Neural progenitor cell (in vitro differentiated cells): ENCODE data around the gene FMN1. TPM values are rescaled to one million over a fixed set of nuclear protein-coding genes. Genes with fewer than 3 reads are reported as not detected.

Experiments used
- DNase-seq: peaks from one replicate; pipeline ENCODE4 v3.0.0-alpha.2; 2016; ENCODE audit warnings: low spot score
- H2AFZ ChIP-seq: fragments of 200-600 bp; sonication (generic); replicated peaks from 2 replicates; pipeline ENCODE4 v1.6.1; 2016; ENCODE audit warnings: antibody characterized with exemption
- H3F3A ChIP-seq: fragments of 200-600 bp; sonication (generic); 2 replicates; pipeline ENCODE4 v1.6.1; 2016; ENCODE audit warnings: antibody characterized with exemption, low read depth
- H3K27ac ChIP-seq: fragments of 200-600 bp; sonication (generic); 2 replicates; pipeline ENCODE4 v1.5.1; 2016; ENCODE audit warnings: mild to moderate bottlenecking
- H3K27me3 ChIP-seq: fragments of 200-600 bp; sonication (generic); 2 replicates; pipeline ENCODE4 v1.6.1; 2016; ENCODE audit warnings: mild to moderate bottlenecking, moderate library complexity
- H3K36me3 ChIP-seq: fragments of 200-600 bp; sonication (generic); 2 replicates; pipeline ENCODE4 v1.5.1; 2016
- H3K4me1 ChIP-seq: fragments of 200-600 bp; sonication (generic); 2 replicates; pipeline ENCODE4 v1.6.1; 2016; ENCODE audit warnings: mixed run types
- H3K4me2 ChIP-seq: fragments of 200-600 bp; sonication (generic); 2 replicates; pipeline ENCODE4 v1.6.1; 2016
- H3K4me3 ChIP-seq: fragments of 200-600 bp; sonication (generic); 2 replicates; pipeline ENCODE4 v1.5.1; 2016
- H3K79me2 ChIP-seq: fragments of 200-600 bp; sonication (generic); 2 replicates; pipeline ENCODE4 v1.6.1; 2016; ENCODE audit warnings: low read depth
- H3K9ac ChIP-seq: fragments of 200-600 bp; sonication (generic); 2 replicates; pipeline ENCODE4 v1.6.1; 2016
- H3K9me3 ChIP-seq: fragments of 200-600 bp; sonication (generic); 2 replicates; pipeline ENCODE4 v1.5.1; 2016; ENCODE audit warnings: low read depth
- H4K20me1 ChIP-seq: fragments of 200-600 bp; sonication (generic); 2 replicates; pipeline ENCODE4 v1.6.1; 2016; ENCODE audit warnings: low read depth
- H3K27ac Mint-ChIP-seq: 3 replicates; pipeline ENCODE4 v1.8.0; 2021; ENCODE audit warnings: mixed read lengths
- H3K27me3 Mint-ChIP-seq: 2 replicates; pipeline ENCODE4 v1.8.0; 2022; ENCODE audit warnings: low read depth, mild to moderate bottlenecking, inconsistent platforms, moderate library complexity, mixed read lengths; ENCODE audit not compliant: insufficient read depth
- H3K36me3 Mint-ChIP-seq: 3 replicates; pipeline ENCODE4 v1.8.0; 2021; ENCODE audit warnings: mixed read lengths
- H3K4me1 Mint-ChIP-seq: 3 replicates; pipeline ENCODE4 v1.8.0; 2021; ENCODE audit warnings: mixed read lengths
- H3K4me3 Mint-ChIP-seq: 3 replicates; pipeline ENCODE4 v1.8.0; 2021; ENCODE audit warnings: mild to moderate bottlenecking, moderate library complexity, mixed read lengths
- H3K9me3 Mint-ChIP-seq: 3 replicates; pipeline ENCODE4 v1.8.0; 2020; ENCODE audit warnings: mixed read lengths
- CTCF ChIP-seq: fragments of 200-600 bp; sonication (generic); IDR thresholded peaks from 2 replicates; pipeline ENCODE4 v1.5.1; 2017; ENCODE audit warnings: antibody characterized with exemption, mild to moderate bottlenecking
- EZH2 ChIP-seq: fragments of 200-600 bp; sonication (generic); IDR thresholded peaks from 2 replicates; pipeline ENCODE4 v1.6.1; 2017; ENCODE audit warnings: antibody characterized with exemption, mild to moderate bottlenecking, moderate library complexity
- EZH2phosphoT487 ChIP-seq: fragments of 200-600 bp; sonication (generic); IDR thresholded peaks from 2 replicates; pipeline ENCODE4 v1.6.1; 2017; ENCODE audit warnings: antibody characterized with exemption
- total RNA-seq: library from RNA; depleted of rRNA; stranded (reverse); fragments of >200 nt; gene quantifications from 2 replicates; pipeline ENCODE4 v1.2.3, GENCODE V29; 2015; ENCODE audit warnings: low replicate concordance

FMN1 gene
- total RNA-seq, 1 donor from 2014 or later = 5.7 TPM

GRCh38 chr15:32974691-32975090, 219.8 kb downstream of the FMN1 start:
- Mint-ChIP-seq H3K27me3 (no peaks in the 10 kb centered on the region), H3K4me1 (peaks cover 2% of the 10 kb centered on the region), H3K4me3 (no peak overlapping the region), H3K27ac (no peak overlapping the region), H3K36me3 (no peaks in the 10 kb centered on the region), H3K9me3 (no peaks in the 10 kb centered on the region)
- no peaks in the 10 kb centered on the region for H4K20me1 ChIP-seq
- H3K36me3 ChIP-seq = no peaks in the 10 kb centered on the region
- DNase-seq = no peak
- H3K79me2 ChIP-seq = no peaks in the 10 kb centered on the region
- peaks cover 16% of the 10 kb centered on the region for H3K4me1 ChIP-seq
- no peak overlapping the region for H3K4me3 ChIP-seq
- peaks cover 9% of the 10 kb centered on the region for H3F3A ChIP-seq
- no peak overlapping the region for H2AFZ ChIP-seq
- no peaks in the 10 kb centered on the region for H3K9me3 ChIP-seq
- TF ChIP-seq EZH2 (no peak), EZH2phosphoT487 (no peak), CTCF (no peak)
- H3K27me3 ChIP-seq = no peaks in the 10 kb centered on the region
- no peak overlapping the region for H3K9ac ChIP-seq
- H3K4me2 ChIP-seq = no peak overlapping the region
- H3K27ac ChIP-seq = no peak overlapping the region

GRCh38 chr15:32972686-32973085, 221.8 kb downstream of the FMN1 start:
- H3K4me1 ChIP-seq = peaks cover 16% of the 10 kb centered on the region
- no peaks in the 10 kb centered on the region for H3K36me3 ChIP-seq
- no peak overlapping the region for H3K27ac ChIP-seq
- no peak overlapping the region for H3K9ac ChIP-seq
- H3F3A ChIP-seq = peaks cover 9% of the 10 kb centered on the region
- no peak overlapping the region for H2AFZ ChIP-seq
- Mint-ChIP-seq H3K36me3 (no peaks in the 10 kb centered on the region), H3K27me3 (no peaks in the 10 kb centered on the region), H3K4me1 (peaks cover 3% of the 10 kb centered on the region), H3K27ac (no peak overlapping the region), H3K9me3 (no peaks in the 10 kb centered on the region), H3K4me3 (no peak overlapping the region)
- no peak for TF ChIP-seq CTCF
- TF ChIP-seq EZH2phosphoT487 = no peak
- no peak for TF ChIP-seq EZH2
- DNase-seq = peak; percentile 10
- H3K4me3 ChIP-seq = no peak overlapping the region
- no peaks in the 10 kb centered on the region for H3K27me3 ChIP-seq
- H3K9me3 ChIP-seq = no peaks in the 10 kb centered on the region
- no peaks in the 10 kb centered on the region for H4K20me1 ChIP-seq
- H3K4me2 ChIP-seq = no peak overlapping the region
- H3K79me2 ChIP-seq = no peaks in the 10 kb centered on the region

GRCh38 chr15:32970847-32971246, 223.7 kb downstream of the FMN1 start:
- no peaks in the 10 kb centered on the region for H3K27me3 ChIP-seq
- peaks cover 9% of the 10 kb centered on the region for H3K4me1 ChIP-seq
- Mint-ChIP-seq H3K27me3 (no peaks in the 10 kb centered on the region), H3K4me3 (no peak overlapping the region), H3K36me3 (no peaks in the 10 kb centered on the region), H3K27ac (no peak overlapping the region), H3K9me3 (no peaks in the 10 kb centered on the region), H3K4me1 (peaks cover 4% of the 10 kb centered on the region)
- no peak overlapping the region for H2AFZ ChIP-seq
- H3K79me2 ChIP-seq = no peaks in the 10 kb centered on the region
- H3K27ac ChIP-seq = no peak overlapping the region
- H4K20me1 ChIP-seq = no peaks in the 10 kb centered on the region
- H3K9ac ChIP-seq = no peak overlapping the region
- H3K36me3 ChIP-seq = no peaks in the 10 kb centered on the region
- TF ChIP-seq CTCF (no peak), EZH2 (no peak), EZH2phosphoT487 (no peak)
- DNase-seq = no peak
- no peaks in the 10 kb centered on the region for H3K9me3 ChIP-seq
- H3K4me2 ChIP-seq = no peak overlapping the region
- H3F3A ChIP-seq = no peaks in the 10 kb centered on the region
- H3K4me3 ChIP-seq = no peak overlapping the region

- H3K27ac Mint-ChIP-seq = no peak overlapping the region
- Histone ChIP-seq H3K9me3 (no peaks in the 10 kb centered on the region), H3K4me2 (no peak overlapping the region), H4K20me1 (no peaks in the 10 kb centered on the region), H3F3A (no peaks in the 10 kb centered on the region), H3K27ac (no peak overlapping the region), H3K27me3 (no peaks in the 10 kb centered on the region), H3K79me2 (no peaks in the 10 kb centered on the region), H3K4me1 (peaks cover under 1% of the 10 kb centered on the region), H2AFZ (no peak overlapping the region), H3K36me3 (no peaks in the 10 kb centered on the region), H3K4me3 (no peak overlapping the region), H3K9ac (no peak overlapping the region)
- H3K36me3 Mint-ChIP-seq = no peaks in the 10 kb centered on the region
- H3K27me3 Mint-ChIP-seq = no peaks in the 10 kb centered on the region
- H3K4me3 Mint-ChIP-seq = no peak overlapping the region
- H3K9me3 Mint-ChIP-seq = no peaks in the 10 kb centered on the region
- DNase-seq = no peak
- H3K4me1 Mint-ChIP-seq = peaks cover 4% of the 10 kb centered on the region
- no peak for TF ChIP-seq CTCF
- no peak for TF ChIP-seq EZH2
- no peak for TF ChIP-seq EZH2phosphoT487
These were observed 227.0 kb downstream of the FMN1 start for GRCh38 chr15:32967521-32967920.
